H1 (cell line): ENCODE data around the gene MXI1. TPM values are rescaled to one million over a fixed set of nuclear protein-coding genes. Genes with fewer than 3 reads are reported as not detected.

ENCODE experiments used
- CTCF ChIP-seq, 3 experiments: IDR thresholded peaks; 1 replicate in 2 of 3; 2 replicates in 1 of 3; pipeline versions ENCODE4 v1.5.1 to v1.6.1; 2011; ENCODE audit warnings: low read length in 3 of 3, mild to moderate bottlenecking in 3 of 3, inconsistent platforms in 2 of 3, low read depth in 1 of 3, moderate library complexity in 1 of 3; ENCODE audit not compliant: insufficient read depth in 1 of 3; ENCODE audit errors: control extremely low read depth in 1 of 3
- polyA plus RNA-seq, 7 experiments: library from polyadenylated mRNA; depleted of rRNA in 3 of 7; stranded (reverse) in 5 of 7; unstranded in 2 of 7; fragments of >200 nt in 5 of 7; fragments of 200-250 nt in 2 of 7; gene quantifications; 1 replicate in 5 of 7; 2 replicates in 1 of 7; 4 replicates in 1 of 7; pipeline versions ENCODE4 v1.2.1 to v1.2.3, GENCODE V29; 2011 to 2013; ENCODE audit warnings: missing spikeins in 2 of 7, mixed read lengths in 2 of 7
- total RNA-seq: library from RNA; stranded (reverse); fragmentation: NEBNext Ultra II Directional; extraction: Animal tissue kit (Norgen Biotek cat#: 25700); gene quantifications from 2 replicates; pipeline ENCODE4 v1.2.1, GENCODE V29; 2021

The MXI1 gene
- total and polyA plus RNA-seq, 2 of the 8 experiments (the other 6 are each of a cell fraction or from before 2014, with no cell fraction given), result 5.7 to 8.8 TPM

GRCh38 chr10:110317866-110318850, 110.8 kb downstream of the MXI1 start (continued):
- TF ChIP-seq CTCF (IDR thresholded peaks at IDR 0.05; ENCODE audit: control extremely low read depth in 1 of 3, insufficient read depth in 1 of 3, low read depth in 1 of 3, low read length in 3 of 3), result no peak
